H1 (cell line): Measurements from ENCODE around the gene RBM41. TPM values are rescaled to one million over a fixed set of nuclear protein-coding genes. Genes with fewer than 3 reads are reported as not detected.

Experiments used
- ATF3 ChIP-seq: IDR thresholded peaks from 2 replicates; pipeline ENCODE4 v1.6.1; 2011; ENCODE audit warnings: low read depth, mild to moderate bottlenecking, low read length; ENCODE audit not compliant: insufficient read depth
- polyA plus RNA-seq, 7 experiments: library from polyadenylated mRNA; depleted of rRNA in 3 of 7; stranded (reverse) in 5 of 7; unstranded in 2 of 7; fragments of >200 nt in 5 of 7; fragments of 200-250 nt in 2 of 7; gene quantifications; 1 replicate in 5 of 7; 2 replicates in 1 of 7; 4 replicates in 1 of 7; pipeline versions ENCODE4 v1.2.1 to v1.2.3, GENCODE V29; 2011 to 2013; ENCODE audit warnings: missing spikeins in 2 of 7, mixed read lengths in 2 of 7
- total RNA-seq: library from RNA; stranded (reverse); fragmentation: NEBNext Ultra II Directional; extraction: Animal tissue kit (Norgen Biotek cat#: 25700); gene quantifications from 2 replicates; pipeline ENCODE4 v1.2.1, GENCODE V29; 2021

RBM41 gene
- total and polyA plus RNA-seq, 2 of the 8 experiments (the other 6 are each of a cell fraction or from before 2014, with no cell fraction given), result 2.6 to 26.4 TPM

DNA sequence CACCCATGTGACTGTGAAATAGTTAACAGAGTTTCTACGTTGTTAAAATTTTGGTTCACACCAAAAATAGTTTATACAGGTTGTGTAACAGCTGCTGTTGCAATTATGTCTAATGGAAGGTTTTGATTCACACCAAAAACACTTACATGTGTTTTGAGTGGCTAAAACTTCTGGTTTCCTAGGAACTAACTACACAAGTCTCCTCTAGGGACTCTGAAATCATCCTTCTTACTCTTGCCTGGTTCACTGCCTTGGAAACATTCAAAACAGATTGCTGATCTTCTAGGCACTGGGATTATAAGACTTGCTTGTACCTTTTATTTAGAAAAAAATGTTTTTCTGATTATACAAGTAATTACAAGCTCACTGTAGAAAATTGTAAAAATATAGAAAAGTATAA, 103.7 kb downstream of the RBM41 start (continued):
- TF ChIP-seq ATF3, result no peak

Other genes with a start within 250 kb of the RBM41 start
- not detected in 2 replicates for gene RIPPLY1, start 215.5 kb downstream of the RBM41 start, total RNA-seq
- gene RIPPLY1, start 215.5 kb downstream of the RBM41 start, polyA plus RNA-seq (2011; rRNA removed), result not detected in 2 replicates
- gene CLDN2, start 198.4 kb downstream of the RBM41 start, total RNA-seq, result not detected in 2 replicates
- 0.02 TPM in 1 of 2 replicates, not detected in the other for gene CLDN2, start 198.4 kb downstream of the RBM41 start, polyA plus RNA-seq (2011; rRNA removed)
- 1.9 and 2.5 TPM in 2 replicates for gene MORC4, start 118.6 kb downstream of the RBM41 start, total RNA-seq
- 0.77 and 1.4 TPM in 2 replicates for gene MORC4, start 118.6 kb downstream of the RBM41 start, polyA plus RNA-seq (2011; rRNA removed)
- 2.6 and 3.3 TPM in 2 replicates for gene NUP62CL, start 87.6 kb upstream of the RBM41 start, total RNA-seq
- 6.2 and 7.5 TPM in 2 replicates for gene NUP62CL, start 87.6 kb upstream of the RBM41 start, polyA plus RNA-seq (2011; rRNA removed)
- not detected in 2 replicates for gene DNAAF6, start 87.8 kb upstream of the RBM41 start, total RNA-seq
- not detected in 2 replicates for gene DNAAF6, start 87.8 kb upstream of the RBM41 start, polyA plus RNA-seq (2011; rRNA removed)